Transverse colon (tissue), 4 donors: Measurements from ENCODE around the gene MOCS3.

Source experiments
- EP300 ChIP-seq: sonication (generic); formaldehyde crosslinking; IDR thresholded peaks from one replicate; pipeline ENCODE4 v1.6.1; 2017; ENCODE audit warnings: antibody characterized with exemption, low read depth
- POLR2A ChIP-seq: fragments of 450-650 bp; IDR thresholded peaks from one replicate; pipeline ENCODE4 v1.6.1; 2016; ENCODE audit warnings: antibody characterized with exemption, mild to moderate bottlenecking, moderate library complexity
- POLR2AphosphoS5 ChIP-seq, 3 donors: sonication (generic); formaldehyde crosslinking; IDR thresholded peaks; one replicate each; pipeline ENCODE4 v1.6.1; 2016; ENCODE audit warnings: antibody characterized with exemption in 3 of 3
- TF ChIP-seq, protein P1 (sequence below), 5 experiments: fragments of 200-600 bp in 3 of 5; fragments of 450-650 bp in 2 of 5; sonication (generic) in 3 of 5; IDR thresholded peaks; 1 replicate in 2 of 5; 2 replicates in 3 of 5; pipeline ENCODE4 v1.5.1; 2016 to 2017; ENCODE audit warnings: antibody characterized with exemption in 5 of 5, inconsistent platforms in 3 of 5, mild to moderate bottlenecking in 2 of 5, moderate library complexity in 1 of 5

DNA sequence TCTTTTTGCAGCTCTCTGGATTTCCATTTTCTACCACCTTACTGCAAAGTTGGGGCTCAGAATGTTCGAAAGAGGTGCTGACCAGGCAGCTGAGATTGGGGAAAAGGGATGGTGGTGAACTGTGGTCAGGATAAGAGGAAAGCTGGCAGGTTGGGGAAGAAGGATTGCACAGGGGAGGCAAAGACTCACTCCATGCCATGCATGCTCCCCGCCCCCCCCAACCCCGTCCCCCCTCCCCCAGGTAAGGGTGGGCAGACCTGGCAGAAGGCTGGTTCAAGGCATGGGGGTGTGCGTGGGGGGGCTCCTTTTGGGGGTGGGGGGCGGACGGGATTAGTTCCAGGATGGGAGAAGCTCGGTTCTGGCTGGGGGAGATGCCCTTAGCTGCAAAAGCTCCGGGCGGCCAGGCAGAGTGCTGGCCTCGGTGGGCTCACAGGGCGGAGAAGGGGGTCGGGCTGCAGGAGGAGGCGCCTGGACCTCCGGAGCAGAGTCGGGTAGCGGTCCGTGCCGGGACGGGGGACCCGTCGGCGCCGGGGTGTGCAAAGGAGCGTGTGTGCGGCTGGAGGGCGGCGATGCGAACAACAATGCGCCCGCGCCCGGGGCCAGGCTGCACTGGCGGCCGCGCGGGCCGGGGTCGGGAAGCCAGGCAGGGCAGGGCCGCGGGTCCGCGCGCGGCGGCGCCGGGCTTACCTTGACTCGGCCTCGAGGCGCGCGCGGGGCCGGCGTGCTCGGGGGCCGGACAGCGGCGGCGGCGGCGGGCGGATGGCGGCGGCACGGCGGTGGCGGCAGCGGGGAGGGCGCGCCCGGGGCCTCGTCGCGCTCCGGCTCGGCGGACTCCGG, 28.3 kb upstream of the MOCS3 start:
- TF ChIP-seq, protein P1, sequence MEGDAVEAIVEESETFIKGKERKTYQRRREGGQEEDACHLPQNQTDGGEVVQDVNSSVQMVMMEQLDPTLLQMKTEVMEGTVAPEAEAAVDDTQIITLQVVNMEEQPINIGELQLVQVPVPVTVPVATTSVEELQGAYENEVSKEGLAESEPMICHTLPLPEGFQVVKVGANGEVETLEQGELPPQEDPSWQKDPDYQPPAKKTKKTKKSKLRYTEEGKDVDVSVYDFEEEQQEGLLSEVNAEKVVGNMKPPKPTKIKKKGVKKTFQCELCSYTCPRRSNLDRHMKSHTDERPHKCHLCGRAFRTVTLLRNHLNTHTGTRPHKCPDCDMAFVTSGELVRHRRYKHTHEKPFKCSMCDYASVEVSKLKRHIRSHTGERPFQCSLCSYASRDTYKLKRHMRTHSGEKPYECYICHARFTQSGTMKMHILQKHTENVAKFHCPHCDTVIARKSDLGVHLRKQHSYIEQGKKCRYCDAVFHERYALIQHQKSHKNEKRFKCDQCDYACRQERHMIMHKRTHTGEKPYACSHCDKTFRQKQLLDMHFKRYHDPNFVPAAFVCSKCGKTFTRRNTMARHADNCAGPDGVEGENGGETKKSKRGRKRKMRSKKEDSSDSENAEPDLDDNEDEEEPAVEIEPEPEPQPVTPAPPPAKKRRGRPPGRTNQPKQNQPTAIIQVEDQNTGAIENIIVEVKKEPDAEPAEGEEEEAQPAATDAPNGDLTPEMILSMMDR (IDR thresholded peaks at IDR 0.05): no peak
- TF ChIP-seq POLR2AphosphoS5 (IDR thresholded peaks at IDR 0.05) (no peak), POLR2A (no peak), EP300 (no peak)
